Measurements from ENCODE around the gene DGCR8.
"Not testable (repeated sequence)": the region's sequence is repeated elsewhere in the genome, so short reads cannot be mapped to it uniquely, and the experiment has no call there.

Gene DGCR8

DNA sequence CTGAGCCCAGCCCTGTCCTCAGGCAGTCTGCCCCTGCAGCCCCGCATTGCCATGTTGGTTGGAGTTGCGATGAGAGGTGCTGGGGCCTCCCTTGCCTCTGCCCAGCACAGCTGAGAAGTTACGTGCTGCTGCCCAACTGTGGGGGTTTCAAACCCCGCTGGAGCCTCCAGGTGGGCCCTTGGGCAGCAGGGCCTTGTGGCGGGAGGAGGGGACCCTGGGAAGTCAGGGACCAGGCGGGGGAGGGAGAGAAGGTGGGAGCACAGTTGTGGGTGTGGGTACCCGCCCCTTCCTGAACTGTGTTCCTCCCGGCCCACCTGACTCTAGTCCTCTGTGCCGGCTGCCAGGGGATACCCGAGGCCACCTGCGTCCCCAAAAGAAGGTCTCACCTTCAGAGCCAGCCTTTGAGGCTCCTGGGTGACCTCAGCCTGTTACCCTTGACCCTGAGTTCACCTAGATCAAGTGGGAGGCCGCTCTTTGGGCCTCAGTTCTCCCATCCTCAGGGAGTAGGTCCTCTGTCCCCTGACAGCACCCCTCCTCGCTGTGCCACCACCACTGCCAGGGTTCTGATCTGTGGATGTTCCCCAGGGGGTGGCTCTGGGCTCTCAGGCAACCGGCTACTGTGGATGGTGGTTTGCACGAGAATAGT is 78.5 kb downstream of the DGCR8 start:
- no peak overlapping the region for H2AFZ ChIP-seq (ENCODE audit: low read depth, low read length)
- no peaks in the 10 kb centered on the region for H3K79me2 ChIP-seq (ENCODE audit: insufficient read depth, low read length)
- H3K9ac ChIP-seq (ENCODE audit: low read depth, low read length), result no peak overlapping the region
- H3K9me3 ChIP-seq (ENCODE audit: insufficient read depth, low read length, severe bottlenecking), result no peaks in the 10 kb centered on the region
- no peak for ATAC-seq (ENCODE audit: insufficient read depth, low read depth)
- no peak for DNase-seq
- TF ChIP-seq, protein P1, sequence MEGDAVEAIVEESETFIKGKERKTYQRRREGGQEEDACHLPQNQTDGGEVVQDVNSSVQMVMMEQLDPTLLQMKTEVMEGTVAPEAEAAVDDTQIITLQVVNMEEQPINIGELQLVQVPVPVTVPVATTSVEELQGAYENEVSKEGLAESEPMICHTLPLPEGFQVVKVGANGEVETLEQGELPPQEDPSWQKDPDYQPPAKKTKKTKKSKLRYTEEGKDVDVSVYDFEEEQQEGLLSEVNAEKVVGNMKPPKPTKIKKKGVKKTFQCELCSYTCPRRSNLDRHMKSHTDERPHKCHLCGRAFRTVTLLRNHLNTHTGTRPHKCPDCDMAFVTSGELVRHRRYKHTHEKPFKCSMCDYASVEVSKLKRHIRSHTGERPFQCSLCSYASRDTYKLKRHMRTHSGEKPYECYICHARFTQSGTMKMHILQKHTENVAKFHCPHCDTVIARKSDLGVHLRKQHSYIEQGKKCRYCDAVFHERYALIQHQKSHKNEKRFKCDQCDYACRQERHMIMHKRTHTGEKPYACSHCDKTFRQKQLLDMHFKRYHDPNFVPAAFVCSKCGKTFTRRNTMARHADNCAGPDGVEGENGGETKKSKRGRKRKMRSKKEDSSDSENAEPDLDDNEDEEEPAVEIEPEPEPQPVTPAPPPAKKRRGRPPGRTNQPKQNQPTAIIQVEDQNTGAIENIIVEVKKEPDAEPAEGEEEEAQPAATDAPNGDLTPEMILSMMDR (IDR thresholded peaks at IDR 0.05; ENCODE audit: borderline replicate concordance, extremely low read depth, low read length, poor library complexity, severe bottlenecking), result no peak
- no peak for TF ChIP-seq EZH2 (IDR thresholded peaks at IDR 0.05; ENCODE audit: borderline replicate concordance, low read depth, low read length, severe bottlenecking)
- H3K4me3 ChIP-seq (ENCODE audit: low read depth in 1 of 2, low read length in 2 of 2), result no peak overlapping the region
- H3K4me1 ChIP-seq (ENCODE audit: insufficient read depth, low read length), result peaks cover 10% of the 10 kb centered on the region
- H3K4me2 ChIP-seq (ENCODE audit: insufficient read depth, low read length), result no peak overlapping the region
- H3K27me3 ChIP-seq (ENCODE audit: insufficient read depth, low read length, poor library complexity), result no peaks in the 10 kb centered on the region
- no peak overlapping the region for H3K27ac ChIP-seq (ENCODE audit: low read length)
- H4K20me1 ChIP-seq (ENCODE audit: insufficient read depth, low read length), result peaks cover 5% of the 10 kb centered on the region; the same call in 1 of the 2 replicates
- no peaks in the 10 kb centered on the region for H3K36me3 ChIP-seq (ENCODE audit: insufficient read depth, low read length)

- Histone ChIP-seq H3K4me2 (ENCODE audit: insufficient read depth, low read length) (no peak overlapping the region), H3K9ac (ENCODE audit: low read depth, low read length) (no peak overlapping the region), H3K27ac (ENCODE audit: low read length) (no peak overlapping the region), H3K4me1 (ENCODE audit: insufficient read depth, low read length) (peaks cover 10% of the 10 kb centered on the region), H2AFZ (ENCODE audit: low read depth, low read length) (no peak overlapping the region), H3K4me3 (ENCODE audit: low read depth in 1 of 2, low read length in 2 of 2) (no peak overlapping the region), H3K9me3 (ENCODE audit: insufficient read depth, low read length, severe bottlenecking) (no peaks in the 10 kb centered on the region), H3K79me2 (ENCODE audit: insufficient read depth, low read length) (no peaks in the 10 kb centered on the region), H3K36me3 (ENCODE audit: insufficient read depth, low read length) (no peaks in the 10 kb centered on the region), H3K27me3 (ENCODE audit: insufficient read depth, low read length, poor library complexity) (no peaks in the 10 kb centered on the region), H4K20me1 (ENCODE audit: insufficient read depth, low read length) (peaks cover 5% of the 10 kb centered on the region; the same call in 1 of the 2 replicates)
- no peak for TF ChIP-seq EZH2 (IDR thresholded peaks at IDR 0.05; ENCODE audit: borderline replicate concordance, low read depth, low read length, severe bottlenecking)
- TF ChIP-seq, protein P1 (IDR thresholded peaks at IDR 0.05; ENCODE audit: borderline replicate concordance, extremely low read depth, low read length, poor library complexity, severe bottlenecking), result no peak
- DNase-seq, result no peak
- ATAC-seq (ENCODE audit: insufficient read depth, low read depth), result no peak
These were observed 79.0 kb downstream of the DGCR8 start for GRCh38 chr22:20159076-20159475.

DNA sequence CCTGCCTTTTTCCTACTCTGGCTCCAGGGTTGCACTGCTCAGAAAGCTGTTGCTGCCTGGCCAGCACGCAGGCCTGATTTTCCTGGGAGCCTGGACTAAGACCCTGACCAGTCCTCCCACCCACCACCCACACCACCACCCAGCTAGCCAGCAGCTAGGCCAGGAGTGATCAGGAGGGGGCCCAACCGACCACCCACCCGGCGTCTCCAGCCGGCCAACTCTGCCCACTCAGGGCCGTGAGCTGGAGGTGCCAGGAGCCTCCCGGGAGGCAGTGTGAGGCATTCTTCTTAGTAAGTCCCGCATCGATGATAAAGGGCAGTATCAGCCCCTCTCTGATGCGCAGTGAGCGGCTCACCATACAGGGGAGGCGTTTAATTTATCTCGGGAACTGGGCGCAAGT is 79.5 kb downstream of the DGCR8 start:
- ATAC-seq (ENCODE audit: insufficient read depth, low read depth); H3K27me3 ChIP-seq (ENCODE audit: insufficient read depth, low read length, poor library complexity); H3K36me3 ChIP-seq (ENCODE audit: insufficient read depth, low read length); H3K9ac ChIP-seq (ENCODE audit: low read depth, low read length); H3K9me3 ChIP-seq (ENCODE audit: insufficient read depth, low read length, severe bottlenecking); H3K4me3 ChIP-seq (ENCODE audit: low read depth in 1 of 2, low read length in 2 of 2); DNase-seq; H4K20me1 ChIP-seq (ENCODE audit: insufficient read depth, low read length); H3K4me2 ChIP-seq (ENCODE audit: insufficient read depth, low read length); H3K27ac ChIP-seq (ENCODE audit: low read length); H2AFZ ChIP-seq (ENCODE audit: low read depth, low read length); H3K79me2 ChIP-seq (ENCODE audit: insufficient read depth, low read length): not testable (repeated sequence)
- H3K4me1 ChIP-seq (ENCODE audit: insufficient read depth, low read length), result peaks cover 10% of the 10 kb centered on the region

DNA sequence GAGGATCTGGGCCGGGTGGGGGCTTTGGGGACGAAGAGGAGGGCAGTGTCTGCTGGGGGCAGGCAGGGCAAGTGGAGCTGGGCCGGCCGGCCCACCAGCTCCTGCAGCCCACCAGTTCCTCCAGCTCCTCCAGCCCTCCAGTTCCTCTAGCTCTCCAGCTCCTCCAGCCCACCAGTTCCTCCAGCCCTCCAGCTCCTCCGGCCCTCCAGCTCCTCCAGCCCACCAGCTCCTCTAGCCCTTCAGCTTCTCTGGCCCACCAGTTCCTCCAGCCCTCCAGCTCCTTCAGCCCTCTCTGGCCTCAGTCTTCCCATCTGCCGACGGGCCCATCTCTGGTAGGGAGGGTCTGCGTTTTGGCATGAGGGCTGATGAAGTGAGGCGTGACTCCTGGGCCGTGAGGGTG is 80.0 kb downstream of the DGCR8 start:
- Histone ChIP-seq H4K20me1 (ENCODE audit: insufficient read depth, low read length) (peaks cover 5% of the 10 kb centered on the region; the same call in 1 of the 2 replicates), H3K4me3 (ENCODE audit: low read depth in 1 of 2, low read length in 2 of 2) (no peak overlapping the region), H3K27me3 (ENCODE audit: insufficient read depth, low read length, poor library complexity) (no peaks in the 10 kb centered on the region), H3K4me1 (ENCODE audit: insufficient read depth, low read length) (peaks cover 10% of the 10 kb centered on the region), H3K79me2 (ENCODE audit: insufficient read depth, low read length) (no peaks in the 10 kb centered on the region), H3K36me3 (ENCODE audit: insufficient read depth, low read length) (no peaks in the 10 kb centered on the region), H3K9me3 (ENCODE audit: insufficient read depth, low read length, severe bottlenecking) (no peaks in the 10 kb centered on the region), H2AFZ (ENCODE audit: low read depth, low read length) (no peak overlapping the region), H3K9ac (ENCODE audit: low read depth, low read length) (no peak overlapping the region), H3K4me2 (ENCODE audit: insufficient read depth, low read length) (no peak overlapping the region), H3K27ac (ENCODE audit: low read length) (no peak overlapping the region)
- DNase-seq (no peak), ATAC-seq (ENCODE audit: insufficient read depth, low read depth) (no peak)
- TF ChIP-seq, protein P1 (IDR thresholded peaks at IDR 0.05; ENCODE audit: borderline replicate concordance, extremely low read depth, low read length, poor library complexity, severe bottlenecking), result no peak
- no peak for TF ChIP-seq EZH2 (IDR thresholded peaks at IDR 0.05; ENCODE audit: borderline replicate concordance, low read depth, low read length, severe bottlenecking)
